Measurements from ENCODE around the gene SLC44A3. TPM values are rescaled to one million over a fixed set of nuclear protein-coding genes. Genes with fewer than 3 reads are reported as not detected.

The SLC44A3 gene
- total RNA-seq, 1 donor from 2014 or later = 0.77 TPM

DNA sequence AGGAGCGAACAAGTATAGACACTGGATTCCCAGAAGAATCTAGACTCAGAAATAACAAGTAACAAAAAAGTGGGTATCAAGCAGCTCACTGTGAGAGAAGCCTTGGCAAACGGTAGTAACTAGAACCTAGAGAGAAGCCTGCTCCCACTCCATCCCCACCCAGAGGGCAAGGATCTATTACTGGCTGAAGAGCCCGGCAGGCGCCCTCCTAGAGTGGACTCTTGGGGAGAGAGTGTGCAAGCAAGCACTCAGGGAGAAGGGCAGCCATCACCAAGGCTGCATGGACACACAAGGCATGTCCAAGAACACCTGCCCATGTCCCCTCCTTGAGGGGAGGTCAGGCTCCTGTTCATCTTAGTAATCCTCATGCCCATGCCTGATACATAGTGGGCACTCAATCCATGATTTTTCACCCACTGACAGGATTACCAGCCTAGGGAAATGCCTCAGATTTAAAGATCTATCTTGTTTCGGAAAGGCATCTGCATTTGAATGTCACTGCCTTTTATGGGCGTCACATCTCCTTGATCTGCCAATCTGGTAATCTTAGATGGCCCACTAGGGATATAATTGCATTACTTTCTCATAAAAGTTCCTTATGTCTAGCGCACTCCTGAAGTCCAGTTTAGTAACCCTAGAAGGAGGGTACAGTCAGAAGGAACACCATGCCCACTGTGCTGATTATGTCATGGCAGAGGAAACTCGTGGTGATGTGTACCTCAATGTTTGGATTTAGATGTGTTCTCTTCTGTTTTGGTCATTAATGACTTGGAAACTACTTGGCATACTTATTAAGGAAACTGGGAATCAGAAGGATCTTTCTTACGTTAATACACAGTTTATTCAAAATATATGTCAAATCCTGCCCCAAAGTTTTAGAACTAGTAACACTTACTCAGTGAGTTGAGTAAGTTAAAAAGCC is 92.4 kb downstream of the SLC44A3 start:
- Mint-ChIP-seq H3K27me3 (ENCODE audit: low read depth) (no peaks in the 10 kb centered on the region), H3K4me1 (peaks cover 71% of the 10 kb centered on the region), H3K27ac (ENCODE audit: unreplicated experiment) (no peak overlapping the region), H3K4me3 (no peak overlapping the region), H3K36me3 (ENCODE audit: low read depth) (peaks cover 45% of the 10 kb centered on the region), H3K9me3 (peaks cover 6% of the 10 kb centered on the region)
- TF ChIP-seq, protein P1, sequence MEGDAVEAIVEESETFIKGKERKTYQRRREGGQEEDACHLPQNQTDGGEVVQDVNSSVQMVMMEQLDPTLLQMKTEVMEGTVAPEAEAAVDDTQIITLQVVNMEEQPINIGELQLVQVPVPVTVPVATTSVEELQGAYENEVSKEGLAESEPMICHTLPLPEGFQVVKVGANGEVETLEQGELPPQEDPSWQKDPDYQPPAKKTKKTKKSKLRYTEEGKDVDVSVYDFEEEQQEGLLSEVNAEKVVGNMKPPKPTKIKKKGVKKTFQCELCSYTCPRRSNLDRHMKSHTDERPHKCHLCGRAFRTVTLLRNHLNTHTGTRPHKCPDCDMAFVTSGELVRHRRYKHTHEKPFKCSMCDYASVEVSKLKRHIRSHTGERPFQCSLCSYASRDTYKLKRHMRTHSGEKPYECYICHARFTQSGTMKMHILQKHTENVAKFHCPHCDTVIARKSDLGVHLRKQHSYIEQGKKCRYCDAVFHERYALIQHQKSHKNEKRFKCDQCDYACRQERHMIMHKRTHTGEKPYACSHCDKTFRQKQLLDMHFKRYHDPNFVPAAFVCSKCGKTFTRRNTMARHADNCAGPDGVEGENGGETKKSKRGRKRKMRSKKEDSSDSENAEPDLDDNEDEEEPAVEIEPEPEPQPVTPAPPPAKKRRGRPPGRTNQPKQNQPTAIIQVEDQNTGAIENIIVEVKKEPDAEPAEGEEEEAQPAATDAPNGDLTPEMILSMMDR (conservative IDR thresholded peaks at IDR 0.05) = no peak
- no peak for DNase-seq (ENCODE audit: low read depth, low spot score)

DNA sequence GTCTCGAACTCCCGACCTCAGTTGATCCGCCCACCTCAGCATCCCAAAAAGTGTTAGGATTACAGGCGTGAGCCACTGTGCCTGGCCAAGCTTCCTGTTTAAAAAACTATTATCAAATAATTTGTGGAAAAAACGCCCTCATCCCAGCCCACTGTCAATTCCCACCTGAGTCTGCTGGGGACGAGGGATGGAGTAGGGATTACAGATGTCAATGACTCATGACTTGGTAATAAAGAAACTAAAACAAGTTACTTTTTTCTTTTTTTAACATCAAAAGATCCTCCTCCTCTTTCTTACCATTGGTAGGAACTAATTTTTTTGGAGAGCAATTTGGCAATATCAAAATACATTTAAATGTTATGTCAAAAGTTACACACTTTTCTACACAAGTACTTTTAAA is 97.1 kb downstream of the SLC44A3 start:
- no peak overlapping the region for H3K4me3 Mint-ChIP-seq
- H3K27ac Mint-ChIP-seq (ENCODE audit: unreplicated experiment) = no peak overlapping the region
- H3K4me1 Mint-ChIP-seq = peaks cover 83% of the 10 kb centered on the region

DNA sequence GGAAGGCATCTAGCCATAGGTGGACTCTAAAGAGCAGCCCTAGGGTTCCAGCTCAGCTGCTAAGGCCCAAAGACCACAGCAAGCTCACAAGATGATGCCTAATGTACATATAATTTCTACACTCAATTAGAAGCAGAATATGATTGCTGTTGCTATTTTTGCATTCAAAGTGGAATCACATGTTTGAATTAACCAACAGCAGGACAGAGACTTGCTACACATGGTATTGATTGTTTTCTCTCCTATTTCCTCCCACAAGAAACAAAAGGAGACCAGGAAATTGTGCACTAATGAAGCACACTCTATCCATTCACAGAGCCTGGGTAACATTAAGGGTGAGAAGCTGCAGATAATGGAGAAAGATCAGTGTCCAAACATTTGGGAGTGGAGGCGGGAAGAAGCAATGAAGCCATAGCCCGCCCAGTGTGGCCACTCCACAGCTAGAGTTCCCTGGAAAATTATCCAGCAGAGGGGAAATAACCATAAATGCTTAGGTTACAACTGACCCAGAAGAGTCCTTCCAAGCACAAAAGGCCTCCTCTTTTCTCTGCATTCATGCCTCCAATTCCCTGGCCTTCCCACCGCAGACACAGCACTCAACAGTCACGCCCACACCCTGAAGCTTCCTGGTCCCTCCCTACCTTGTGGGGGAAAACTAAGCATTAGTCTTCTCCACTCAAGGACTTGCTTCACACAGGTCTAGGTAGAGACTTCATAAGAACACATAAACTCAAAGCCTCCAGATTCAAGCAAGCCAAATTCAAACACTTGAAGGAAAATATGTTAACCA is 99.3 kb downstream of the SLC44A3 start:
- Mint-ChIP-seq H3K9me3 (peaks cover 3% of the 10 kb centered on the region), H3K27ac (ENCODE audit: unreplicated experiment) (peak overlapping the region; percentile 76), H3K36me3 (ENCODE audit: low read depth) (peaks cover 16% of the 10 kb centered on the region), H3K27me3 (ENCODE audit: low read depth) (no peaks in the 10 kb centered on the region), H3K4me3 (peak overlapping the region; percentile 39), H3K4me1 (peaks cover 86% of the 10 kb centered on the region)
- TF ChIP-seq, protein P1 (conservative IDR thresholded peaks at IDR 0.05) = no peak
- no peak for DNase-seq (ENCODE audit: low read depth, low spot score)

More for the DNA sequence above, 97.1 kb downstream of the SLC44A3 start:
- H3K9me3 Mint-ChIP-seq = peaks cover 6% of the 10 kb centered on the region
- TF ChIP-seq, protein P1 (conservative IDR thresholded peaks at IDR 0.05) = no peak
- peaks cover 28% of the 10 kb centered on the region for H3K36me3 Mint-ChIP-seq (ENCODE audit: low read depth)
- no peaks in the 10 kb centered on the region for H3K27me3 Mint-ChIP-seq (ENCODE audit: low read depth)
- no peak for DNase-seq (ENCODE audit: low read depth, low spot score)

DNA sequence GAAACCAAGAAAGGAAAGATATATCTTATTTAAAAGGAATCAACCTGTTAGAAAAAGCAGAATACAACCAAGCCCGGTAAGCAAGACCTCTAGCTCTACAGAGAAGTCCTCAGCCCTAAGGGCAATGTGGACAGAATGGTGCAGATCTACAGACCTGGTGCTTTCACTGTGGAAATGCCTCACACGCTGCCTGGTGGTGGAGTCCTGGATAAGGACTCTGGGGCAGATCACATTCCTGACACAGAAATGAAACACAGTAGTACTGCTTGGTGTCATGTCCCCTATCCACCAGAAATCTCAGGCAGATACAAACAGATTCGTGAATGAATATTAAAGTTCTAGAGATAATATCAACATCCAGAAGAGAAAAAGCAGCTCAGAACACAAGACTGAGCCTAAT is 99.9 kb downstream of the SLC44A3 start:
- Mint-ChIP-seq H3K27me3 (ENCODE audit: low read depth) (no peaks in the 10 kb centered on the region), H3K9me3 (peaks cover 3% of the 10 kb centered on the region), H3K27ac (ENCODE audit: unreplicated experiment) (peak overlapping the region; percentile 76), H3K4me1 (peaks cover 90% of the 10 kb centered on the region), H3K4me3 (peak overlapping the region; percentile 39), H3K36me3 (ENCODE audit: low read depth) (peaks cover 15% of the 10 kb centered on the region)
- DNase-seq (ENCODE audit: low read depth, low spot score) = no peak
- TF ChIP-seq, protein P1 (conservative IDR thresholded peaks at IDR 0.05) = no peak

DNA sequence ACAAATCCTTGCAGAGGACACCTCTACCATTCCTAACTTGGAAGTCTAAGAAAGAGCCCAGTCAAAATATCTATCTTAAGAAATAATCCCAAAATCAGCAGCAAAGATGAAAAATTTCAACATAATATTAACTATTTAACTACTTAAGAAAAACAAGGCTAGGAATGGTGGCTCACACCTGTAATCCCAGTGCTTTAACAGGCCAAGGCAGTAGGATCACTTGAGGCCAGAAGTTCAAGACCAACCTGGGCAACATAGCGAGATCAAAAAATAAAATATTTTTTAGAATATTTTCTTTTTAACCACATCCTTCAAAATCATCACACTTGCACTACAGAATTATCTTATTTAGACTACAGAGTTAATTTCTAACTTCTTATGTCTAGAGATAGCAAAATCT is 101.8 kb downstream of the SLC44A3 start:
- DNase-seq (ENCODE audit: low read depth, low spot score) = no peak
- peaks cover 6% of the 10 kb centered on the region for H3K27me3 Mint-ChIP-seq (ENCODE audit: low read depth)
- H3K9me3 Mint-ChIP-seq = no peaks in the 10 kb centered on the region
- H3K4me1 Mint-ChIP-seq = peaks cover 80% of the 10 kb centered on the region
- TF ChIP-seq, protein P1 (conservative IDR thresholded peaks at IDR 0.05) = no peak
- peaks cover 8% of the 10 kb centered on the region for H3K36me3 Mint-ChIP-seq (ENCODE audit: low read depth)
- peak overlapping the region; percentile 65 for H3K27ac Mint-ChIP-seq (ENCODE audit: unreplicated experiment)
- H3K4me3 Mint-ChIP-seq = peak overlapping the region; percentile 76
